Liver (tissue), 3 donors: Measurements from ENCODE around the gene ZNF366.

Experiments
- FOXA1 ChIP-seq: IDR thresholded peaks from 2 replicates; pipeline ENCODE4 v1.6.1; 2016; ENCODE audit warnings: antibody characterized with exemption
- JUND ChIP-seq, 2 donors: IDR thresholded peaks; 2 replicates each; pipeline ENCODE4 v1.6.1; 2016; ENCODE audit warnings: antibody characterized with exemption in 2 of 2
- RAD21 ChIP-seq, 2 donors: IDR thresholded peaks; 2 replicates each; pipeline ENCODE4 v1.6.1; 2016; ENCODE audit warnings: antibody characterized with exemption in 2 of 2, mild to moderate bottlenecking in 2 of 2
- TAF1 ChIP-seq: conservative IDR thresholded peaks from 2 replicates; pipeline ENCODE4 v1.6.1; 2016; ENCODE audit warnings: antibody characterized with exemption, mild to moderate bottlenecking
- YY1 ChIP-seq: IDR thresholded peaks from 2 replicates; pipeline ENCODE4 v1.6.1; 2016; ENCODE audit warnings: antibody characterized with exemption, mild to moderate bottlenecking
- ZBTB33 ChIP-seq: IDR thresholded peaks from 2 replicates; pipeline ENCODE4 v1.6.1; 2016; ENCODE audit warnings: antibody characterized with exemption
- TF ChIP-seq, protein P1 (sequence below): fragments of 150-350 bp; IDR thresholded peaks from 2 replicates; pipeline ENCODE4 v1.5.1; 2017; ENCODE audit warnings: improper control_type of control experiment, low read depth, low read length; ENCODE audit not compliant: missing input control
- TF ChIP-seq, protein P2 (sequence below): IDR thresholded peaks from 2 replicates; pipeline ENCODE4 v1.6.1; 2016; ENCODE audit warnings: antibody characterized with exemption, mild to moderate bottlenecking
- TF ChIP-seq, protein P3 (sequence below): IDR thresholded peaks from 2 replicates; pipeline ENCODE4 v1.6.1; 2016; ENCODE audit warnings: antibody characterized with exemption
- donor health status: healthy.
- donor health status: healthy.

GRCh38 chr5:72458407-72458806 is 48.8 kb downstream of the ZNF366 start:
- TF ChIP-seq, protein P1, sequence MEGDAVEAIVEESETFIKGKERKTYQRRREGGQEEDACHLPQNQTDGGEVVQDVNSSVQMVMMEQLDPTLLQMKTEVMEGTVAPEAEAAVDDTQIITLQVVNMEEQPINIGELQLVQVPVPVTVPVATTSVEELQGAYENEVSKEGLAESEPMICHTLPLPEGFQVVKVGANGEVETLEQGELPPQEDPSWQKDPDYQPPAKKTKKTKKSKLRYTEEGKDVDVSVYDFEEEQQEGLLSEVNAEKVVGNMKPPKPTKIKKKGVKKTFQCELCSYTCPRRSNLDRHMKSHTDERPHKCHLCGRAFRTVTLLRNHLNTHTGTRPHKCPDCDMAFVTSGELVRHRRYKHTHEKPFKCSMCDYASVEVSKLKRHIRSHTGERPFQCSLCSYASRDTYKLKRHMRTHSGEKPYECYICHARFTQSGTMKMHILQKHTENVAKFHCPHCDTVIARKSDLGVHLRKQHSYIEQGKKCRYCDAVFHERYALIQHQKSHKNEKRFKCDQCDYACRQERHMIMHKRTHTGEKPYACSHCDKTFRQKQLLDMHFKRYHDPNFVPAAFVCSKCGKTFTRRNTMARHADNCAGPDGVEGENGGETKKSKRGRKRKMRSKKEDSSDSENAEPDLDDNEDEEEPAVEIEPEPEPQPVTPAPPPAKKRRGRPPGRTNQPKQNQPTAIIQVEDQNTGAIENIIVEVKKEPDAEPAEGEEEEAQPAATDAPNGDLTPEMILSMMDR = no peak
- TF ChIP-seq JUND (IDR thresholded peaks at IDR 0.05) (no peak), YY1 (no peak), RAD21 (IDR thresholded peaks at IDR 0.05) (no peak), TAF1 (no peak), FOXA1 (no peak), ZBTB33 (no peak)
- TF ChIP-seq, protein P2, sequence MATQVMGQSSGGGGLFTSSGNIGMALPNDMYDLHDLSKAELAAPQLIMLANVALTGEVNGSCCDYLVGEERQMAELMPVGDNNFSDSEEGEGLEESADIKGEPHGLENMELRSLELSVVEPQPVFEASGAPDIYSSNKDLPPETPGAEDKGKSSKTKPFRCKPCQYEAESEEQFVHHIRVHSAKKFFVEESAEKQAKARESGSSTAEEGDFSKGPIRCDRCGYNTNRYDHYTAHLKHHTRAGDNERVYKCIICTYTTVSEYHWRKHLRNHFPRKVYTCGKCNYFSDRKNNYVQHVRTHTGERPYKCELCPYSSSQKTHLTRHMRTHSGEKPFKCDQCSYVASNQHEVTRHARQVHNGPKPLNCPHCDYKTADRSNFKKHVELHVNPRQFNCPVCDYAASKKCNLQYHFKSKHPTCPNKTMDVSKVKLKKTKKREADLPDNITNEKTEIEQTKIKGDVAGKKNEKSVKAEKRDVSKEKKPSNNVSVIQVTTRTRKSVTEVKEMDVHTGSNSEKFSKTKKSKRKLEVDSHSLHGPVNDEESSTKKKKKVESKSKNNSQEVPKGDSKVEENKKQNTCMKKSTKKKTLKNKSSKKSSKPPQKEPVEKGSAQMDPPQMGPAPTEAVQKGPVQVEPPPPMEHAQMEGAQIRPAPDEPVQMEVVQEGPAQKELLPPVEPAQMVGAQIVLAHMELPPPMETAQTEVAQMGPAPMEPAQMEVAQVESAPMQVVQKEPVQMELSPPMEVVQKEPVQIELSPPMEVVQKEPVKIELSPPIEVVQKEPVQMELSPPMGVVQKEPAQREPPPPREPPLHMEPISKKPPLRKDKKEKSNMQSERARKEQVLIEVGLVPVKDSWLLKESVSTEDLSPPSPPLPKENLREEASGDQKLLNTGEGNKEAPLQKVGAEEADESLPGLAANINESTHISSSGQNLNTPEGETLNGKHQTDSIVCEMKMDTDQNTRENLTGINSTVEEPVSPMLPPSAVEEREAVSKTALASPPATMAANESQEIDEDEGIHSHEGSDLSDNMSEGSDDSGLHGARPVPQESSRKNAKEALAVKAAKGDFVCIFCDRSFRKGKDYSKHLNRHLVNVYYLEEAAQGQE = no peak
- TF ChIP-seq, protein P3, sequence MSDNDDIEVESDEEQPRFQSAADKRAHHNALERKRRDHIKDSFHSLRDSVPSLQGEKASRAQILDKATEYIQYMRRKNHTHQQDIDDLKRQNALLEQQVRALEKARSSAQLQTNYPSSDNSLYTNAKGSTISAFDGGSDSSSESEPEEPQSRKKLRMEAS = no peak
